Hepatocyte (in vitro differentiated cells): ENCODE measurements around the gene HECTD2. TPM values are rescaled to one million over a fixed set of nuclear protein-coding genes. Genes with fewer than 3 reads are reported as not detected.
"Not testable (repeated sequence)": the region's sequence is repeated elsewhere in the genome, so short reads cannot be mapped to it uniquely, and the experiment has no call there.

Experiments
- DNase-seq: peaks from one replicate; pipeline ENCODE4 v3.0.0-alpha.2; 2016; ENCODE audit warnings: low spot score
- H2AFZ ChIP-seq: fragments of 200-600 bp; sonication (generic); 2 replicates; pipeline ENCODE4 v1.6.0; 2016; ENCODE audit warnings: antibody characterized with exemption, mild to moderate bottlenecking
- H3K27ac ChIP-seq: fragments of 200-600 bp; sonication (generic); 2 replicates; pipeline ENCODE4 v1.5.1; 2016; ENCODE audit warnings: mild to moderate bottlenecking
- H3K27me3 ChIP-seq: fragments of 200-600 bp; sonication (generic); 2 replicates; pipeline ENCODE4 v1.6.1; 2016
- H3K36me3 ChIP-seq: fragments of 200-600 bp; sonication (generic); replicated peaks from 2 replicates; pipeline ENCODE4 v1.5.1; 2016; ENCODE audit warnings: low read depth; ENCODE audit not compliant: insufficient read depth
- H3K4me1 ChIP-seq: fragments of 200-600 bp; sonication (generic); 2 replicates; pipeline ENCODE4 v1.5.1; 2016; ENCODE audit warnings: mild to moderate bottlenecking, moderate library complexity; ENCODE audit not compliant: insufficient read depth
- H3K4me2 ChIP-seq: fragments of 200-600 bp; sonication (generic); 2 replicates; pipeline ENCODE4 v1.6.0; 2016
- H3K4me3 ChIP-seq: fragments of 200-600 bp; sonication (generic); 2 replicates; pipeline ENCODE4 v1.5.1; 2016; ENCODE audit warnings: mild to moderate bottlenecking
- H3K79me2 ChIP-seq: fragments of 200-600 bp; sonication (generic); 2 replicates; pipeline ENCODE4 v1.6.0; 2017; ENCODE audit warnings: mild to moderate bottlenecking
- H3K9me2 ChIP-seq: fragments of 200-600 bp; sonication (generic); replicated peaks from 2 replicates; pipeline ENCODE4 v1.6.0; 2017; ENCODE audit warnings: mild to moderate bottlenecking; ENCODE audit not compliant: insufficient read depth
- H3K9me3 ChIP-seq: fragments of 200-600 bp; sonication (generic); 2 replicates; pipeline ENCODE4 v1.5.1; 2016; ENCODE audit warnings: low read depth, mild to moderate bottlenecking
- H4K20me1 ChIP-seq: fragments of 200-600 bp; sonication (generic); 2 replicates; pipeline ENCODE4 v1.6.0; 2016; ENCODE audit warnings: mild to moderate bottlenecking; ENCODE audit not compliant: insufficient read depth, poor library complexity, severe bottlenecking
- EZH2 ChIP-seq: fragments of 200-600 bp; sonication (generic); IDR thresholded peaks from 2 replicates; pipeline ENCODE4 v1.6.1; 2016; ENCODE audit warnings: antibody characterized with exemption, mild to moderate bottlenecking, borderline replicate concordance
- EZH2phosphoT487 ChIP-seq: fragments of 200-600 bp; sonication (generic); IDR thresholded peaks from one replicate; pipeline ENCODE4 v1.6.1; 2018; ENCODE audit warnings: antibody characterized with exemption, mild to moderate bottlenecking, low read depth, moderate library complexity; ENCODE audit not compliant: unreplicated experiment, severe bottlenecking
- WGBS: methylation state at CpG from one replicate; pipeline ENCODE4 v1.1.6; 2016; ENCODE audit warnings: low lambda C conversion rate; ENCODE audit errors: missing lambda C conversion rate; 5-methylcytosine and 5-hydroxymethylcytosine counted together
- polyA plus RNA-seq: library from polyadenylated mRNA; unstranded; fragments of >200 nt; fragmentation: Nextera tagmentation; extraction: Ambion mirVana; gene quantifications from 2 replicates; pipeline ENCODE4 v1.2.1, GENCODE V29; 2016
- total RNA-seq: library from RNA; depleted of rRNA; stranded (reverse); fragments of >200 nt; gene quantifications from 2 replicates; pipeline ENCODE4 v1.2.3, GENCODE V29; 2014
- TF ChIP-seq, protein P1 (sequence below): fragments of 200-600 bp; sonication (generic); IDR thresholded peaks from 2 replicates; pipeline ENCODE4 v1.5.1; 2016; ENCODE audit warnings: antibody characterized with exemption, mild to moderate bottlenecking; ENCODE audit not compliant: poor library complexity

HECTD2 gene
- total and polyA plus RNA-seq, 2 experiments from 2014 or later, result 9.0 to 25.0 TPM

DNA sequence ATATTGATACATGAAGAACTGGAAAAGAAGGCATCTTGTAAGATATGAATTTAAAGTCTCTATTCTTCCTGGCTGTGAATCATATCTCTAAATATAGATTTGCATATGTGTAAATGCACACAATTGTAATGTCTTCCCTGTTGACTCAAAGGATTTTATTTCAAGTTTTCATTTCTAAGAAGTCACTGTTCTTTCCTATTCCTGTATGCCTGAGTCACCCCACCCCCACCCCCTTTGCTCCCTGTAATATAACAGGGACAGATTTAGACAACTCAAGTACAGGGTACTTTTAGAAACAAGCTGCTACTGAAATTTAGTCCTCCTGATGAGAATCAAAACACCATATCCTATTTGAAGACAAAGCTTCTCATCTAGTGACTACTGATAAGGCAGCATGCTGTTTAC lies 43.0 kb upstream of the HECTD2 start:
- Histone ChIP-seq H3K4me3 (no peak overlapping the region), H3K4me1 (no peaks in the 10 kb centered on the region), H3K36me3 (no peaks in the 10 kb centered on the region), H3K27me3 (no peaks in the 10 kb centered on the region), H3K9me2 (no peaks in the 10 kb centered on the region), H3K9me3 (no peaks in the 10 kb centered on the region), H3K79me2 (no peaks in the 10 kb centered on the region), H4K20me1 (no peaks in the 10 kb centered on the region), H3K4me2 (no peak overlapping the region), H2AFZ (no peak overlapping the region), H3K27ac (no peak overlapping the region)
- TF ChIP-seq EZH2phosphoT487, result no peak
- TF ChIP-seq EZH2, result no peak
- TF ChIP-seq, protein P1, sequence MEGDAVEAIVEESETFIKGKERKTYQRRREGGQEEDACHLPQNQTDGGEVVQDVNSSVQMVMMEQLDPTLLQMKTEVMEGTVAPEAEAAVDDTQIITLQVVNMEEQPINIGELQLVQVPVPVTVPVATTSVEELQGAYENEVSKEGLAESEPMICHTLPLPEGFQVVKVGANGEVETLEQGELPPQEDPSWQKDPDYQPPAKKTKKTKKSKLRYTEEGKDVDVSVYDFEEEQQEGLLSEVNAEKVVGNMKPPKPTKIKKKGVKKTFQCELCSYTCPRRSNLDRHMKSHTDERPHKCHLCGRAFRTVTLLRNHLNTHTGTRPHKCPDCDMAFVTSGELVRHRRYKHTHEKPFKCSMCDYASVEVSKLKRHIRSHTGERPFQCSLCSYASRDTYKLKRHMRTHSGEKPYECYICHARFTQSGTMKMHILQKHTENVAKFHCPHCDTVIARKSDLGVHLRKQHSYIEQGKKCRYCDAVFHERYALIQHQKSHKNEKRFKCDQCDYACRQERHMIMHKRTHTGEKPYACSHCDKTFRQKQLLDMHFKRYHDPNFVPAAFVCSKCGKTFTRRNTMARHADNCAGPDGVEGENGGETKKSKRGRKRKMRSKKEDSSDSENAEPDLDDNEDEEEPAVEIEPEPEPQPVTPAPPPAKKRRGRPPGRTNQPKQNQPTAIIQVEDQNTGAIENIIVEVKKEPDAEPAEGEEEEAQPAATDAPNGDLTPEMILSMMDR, result no peak
- no peak for DNase-seq

DNA sequence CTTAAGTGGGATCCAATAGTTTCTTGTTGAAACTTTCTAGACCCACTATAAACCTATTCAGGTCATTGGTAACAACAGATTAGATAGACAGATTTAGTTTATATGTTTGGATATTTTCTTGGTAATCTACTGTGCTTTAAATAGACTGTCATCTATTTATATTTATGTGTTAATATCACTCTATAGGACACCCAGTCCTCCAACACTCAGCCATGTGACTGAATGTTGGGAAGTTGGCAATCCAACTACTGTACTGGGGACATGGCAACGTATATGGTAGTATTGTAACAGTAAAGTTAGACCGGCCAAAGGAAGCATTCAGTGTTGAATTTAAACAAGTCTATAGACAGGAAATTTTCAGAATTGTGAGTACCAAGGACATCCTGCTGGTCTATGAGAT lies 42.6 kb upstream of the HECTD2 start:
- Histone ChIP-seq H3K9me3 (no peaks in the 10 kb centered on the region), H3K9me2 (no peaks in the 10 kb centered on the region), H3K4me2 (no peak overlapping the region), H3K27ac (no peak overlapping the region), H3K27me3 (no peaks in the 10 kb centered on the region), H3K79me2 (no peaks in the 10 kb centered on the region), H3K4me3 (no peak overlapping the region), H2AFZ (no peak overlapping the region), H3K36me3 (no peaks in the 10 kb centered on the region), H4K20me1 (no peaks in the 10 kb centered on the region), H3K4me1 (no peaks in the 10 kb centered on the region)
- 91% methylated on average over 2 of the region's 2 CpGs for WGBS
- no peak for DNase-seq
- TF ChIP-seq EZH2 (no peak), EZH2phosphoT487 (no peak)
- TF ChIP-seq, protein P1, result no peak

DNA sequence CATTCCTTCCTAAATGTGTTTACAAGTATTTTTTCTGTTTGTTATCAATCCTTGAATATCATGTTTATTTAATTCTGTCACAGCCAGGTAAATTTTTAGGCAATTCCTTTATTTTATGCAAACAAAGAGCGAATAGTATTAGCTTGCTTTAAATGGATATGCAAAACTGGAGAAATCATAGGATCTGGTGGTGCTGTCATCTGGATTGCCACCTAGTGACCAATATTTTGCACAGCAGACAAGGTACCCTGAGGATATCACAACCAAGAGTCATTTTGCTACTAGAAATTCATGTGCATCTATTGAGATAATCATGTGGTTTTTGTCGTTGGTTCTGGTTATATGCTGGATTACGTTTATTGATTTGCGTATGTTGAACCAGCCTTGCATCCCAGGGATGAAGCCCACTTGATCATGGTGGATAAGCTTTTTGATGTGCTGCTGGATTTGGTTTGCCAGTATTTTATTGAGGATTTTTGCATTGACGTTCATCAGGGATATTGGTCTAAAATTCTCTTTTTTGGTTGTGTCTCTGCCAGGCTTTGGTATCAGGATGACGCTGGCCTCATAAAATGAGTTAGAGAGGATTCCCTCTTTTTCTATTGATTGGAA lies 40.1 kb upstream of the HECTD2 start:
- TF ChIP-seq, protein P1, result peak; percentile 41
- not testable (repeated sequence) for H3K27ac ChIP-seq, H3K36me3 ChIP-seq, H4K20me1 ChIP-seq, H3K4me1 ChIP-seq, H3K4me2 ChIP-seq, H3K9me3 ChIP-seq, H2AFZ ChIP-seq, H3K79me2 ChIP-seq, H3K9me2 ChIP-seq, H3K27me3 ChIP-seq, H3K4me3 ChIP-seq
- WGBS, result 82% methylated on average over 5 of the region's 6 CpGs
- DNase-seq, result peak; percentile 15

DNA sequence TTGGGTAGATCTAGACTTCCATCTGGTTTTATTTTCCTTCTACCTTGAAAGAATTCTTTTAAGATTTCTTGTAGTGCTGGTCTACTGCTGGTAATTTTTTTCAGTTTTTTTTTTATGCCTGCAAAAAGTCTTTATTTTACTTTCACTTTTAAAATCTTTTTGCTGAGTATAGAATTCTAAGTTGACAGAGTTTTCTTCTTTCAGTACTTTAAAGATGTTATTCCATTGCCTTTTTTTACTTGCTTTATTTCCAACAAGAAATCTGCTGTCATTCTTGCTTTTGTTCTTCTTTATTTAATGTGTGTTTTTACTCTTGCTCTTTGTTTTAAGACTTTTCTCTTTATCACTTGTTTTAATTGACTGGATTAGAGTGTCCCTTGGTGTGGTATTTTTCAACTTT lies 36.1 kb upstream of the HECTD2 start:
- Histone ChIP-seq H3K4me2 (no peak overlapping the region), H3K9me3 (no peaks in the 10 kb centered on the region), H3K36me3 (no peaks in the 10 kb centered on the region), H3K4me3 (no peak overlapping the region), H3K27ac (no peak overlapping the region), H2AFZ (no peak overlapping the region), H4K20me1 (no peaks in the 10 kb centered on the region), H3K9me2 (no peaks in the 10 kb centered on the region), H3K27me3 (no peaks in the 10 kb centered on the region), H3K79me2 (no peaks in the 10 kb centered on the region), H3K4me1 (no peaks in the 10 kb centered on the region)
- TF ChIP-seq EZH2phosphoT487, result no peak
- TF ChIP-seq EZH2, result no peak
- TF ChIP-seq, protein P1, result no peak
- no peak for DNase-seq
